ENCODE results near the gene RNPEP.
"Not testable (repeated sequence)": the region's sequence is repeated elsewhere in the genome, so short reads cannot be mapped to it uniquely, and the experiment has no call there.

RNPEP gene, protein sequence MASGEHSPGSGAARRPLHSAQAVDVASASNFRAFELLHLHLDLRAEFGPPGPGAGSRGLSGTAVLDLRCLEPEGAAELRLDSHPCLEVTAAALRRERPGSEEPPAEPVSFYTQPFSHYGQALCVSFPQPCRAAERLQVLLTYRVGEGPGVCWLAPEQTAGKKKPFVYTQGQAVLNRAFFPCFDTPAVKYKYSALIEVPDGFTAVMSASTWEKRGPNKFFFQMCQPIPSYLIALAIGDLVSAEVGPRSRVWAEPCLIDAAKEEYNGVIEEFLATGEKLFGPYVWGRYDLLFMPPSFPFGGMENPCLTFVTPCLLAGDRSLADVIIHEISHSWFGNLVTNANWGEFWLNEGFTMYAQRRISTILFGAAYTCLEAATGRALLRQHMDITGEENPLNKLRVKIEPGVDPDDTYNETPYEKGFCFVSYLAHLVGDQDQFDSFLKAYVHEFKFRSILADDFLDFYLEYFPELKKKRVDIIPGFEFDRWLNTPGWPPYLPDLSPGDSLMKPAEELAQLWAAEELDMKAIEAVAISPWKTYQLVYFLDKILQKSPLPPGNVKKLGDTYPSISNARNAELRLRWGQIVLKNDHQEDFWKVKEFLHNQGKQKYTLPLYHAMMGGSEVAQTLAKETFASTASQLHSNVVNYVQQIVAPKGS

GRCh38 chr1:201982623-201983379 lies at the start of gene RNPEP:
Gene RNPEP (plus strand): TSS chr1:201982648. CDS start chr1:201982667, 19 bp downstream.
- DNase-seq: no peak

DNA sequence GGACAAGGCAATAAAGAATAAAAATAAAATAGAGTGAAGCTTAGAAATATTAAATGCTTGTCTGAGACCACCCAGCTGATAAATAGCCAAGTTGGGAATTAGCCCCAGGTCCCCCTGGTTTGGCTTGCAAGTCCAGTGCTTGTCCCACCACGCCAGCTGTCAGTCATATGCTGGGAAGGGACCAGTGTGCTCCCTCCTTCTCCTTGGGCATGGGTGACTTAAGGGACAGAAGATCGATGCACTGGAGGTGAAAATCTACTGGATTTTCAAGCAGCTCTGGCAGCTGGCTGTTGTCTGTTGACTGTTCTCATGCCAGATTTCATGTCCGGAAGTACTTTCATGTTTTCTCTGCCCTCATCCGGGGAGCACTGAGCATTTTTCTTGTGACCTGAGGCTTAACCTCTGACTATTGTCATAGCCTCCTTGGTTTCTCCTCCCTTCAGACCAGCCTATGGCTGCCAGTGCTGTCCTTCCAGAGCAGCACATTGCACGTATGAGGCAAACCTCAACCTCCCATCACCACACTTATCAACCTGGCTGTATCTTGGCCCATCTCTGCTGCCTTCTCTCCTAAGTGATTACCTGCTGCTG lies 48.5 kb upstream of the RNPEP start:
- no peak for DNase-seq

DNA sequence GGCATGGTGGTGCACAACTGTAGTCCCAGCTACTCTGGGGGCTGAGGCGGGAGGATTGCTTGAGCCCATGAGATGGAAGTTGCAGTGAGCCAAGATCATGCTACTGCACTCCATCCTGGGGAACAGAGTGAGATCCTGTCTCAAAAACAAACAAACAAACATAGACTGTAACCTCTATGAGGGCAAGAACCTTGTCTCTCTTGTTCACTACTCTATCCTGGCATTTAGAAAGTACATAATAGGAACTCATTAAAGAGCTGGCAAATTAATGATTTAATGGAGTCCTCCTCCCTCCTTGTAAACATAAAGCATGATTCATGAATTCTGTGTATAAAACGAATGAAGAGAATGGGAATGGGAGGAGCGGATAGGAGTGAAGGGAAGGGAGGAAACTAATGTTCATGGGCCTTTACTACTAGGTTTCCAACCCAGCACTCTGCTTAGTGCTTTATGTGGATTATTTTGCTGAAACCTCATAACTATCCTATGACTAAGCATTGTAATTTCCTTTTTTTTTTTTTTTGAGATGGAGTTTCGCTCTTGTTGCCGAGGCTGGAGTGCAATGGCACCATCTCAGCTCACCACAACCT lies 44.7 kb upstream of the RNPEP start:
- no peak for DNase-seq

DNA sequence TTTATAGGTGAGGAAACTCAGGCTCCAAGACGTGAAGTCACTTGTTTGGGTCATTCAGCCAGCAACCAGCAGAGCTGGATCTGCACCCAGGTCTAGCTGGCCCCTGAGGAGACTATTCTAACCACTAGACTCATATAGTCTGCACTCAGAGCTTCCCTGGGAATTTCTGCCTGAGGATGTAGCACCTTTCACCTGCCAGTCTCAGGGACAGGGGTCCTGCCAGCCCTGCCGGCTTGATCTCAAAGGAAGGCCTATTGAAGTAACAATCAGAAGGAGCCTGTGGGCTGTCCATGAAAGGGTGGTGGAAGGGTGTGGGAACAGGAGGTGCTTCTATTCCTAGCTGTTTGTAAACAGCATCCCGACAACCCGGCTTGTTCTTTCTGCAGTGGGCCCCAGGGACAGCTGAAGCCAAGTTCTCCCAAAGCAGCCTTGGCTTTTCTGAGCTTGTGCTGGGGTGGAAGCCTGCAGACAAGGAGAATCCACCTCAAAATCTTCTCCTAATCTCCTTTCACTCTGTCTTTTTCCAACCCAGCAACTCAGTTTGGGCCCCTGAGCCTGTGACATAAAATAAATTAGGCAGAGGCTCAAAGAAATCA lies 43.9 kb upstream of the RNPEP start:
- DNase-seq: no peak

- no peak for DNase-seq
Observed at GRCh38 chr1:201939148-201939547, 43.3 kb upstream of the RNPEP start.

DNA sequence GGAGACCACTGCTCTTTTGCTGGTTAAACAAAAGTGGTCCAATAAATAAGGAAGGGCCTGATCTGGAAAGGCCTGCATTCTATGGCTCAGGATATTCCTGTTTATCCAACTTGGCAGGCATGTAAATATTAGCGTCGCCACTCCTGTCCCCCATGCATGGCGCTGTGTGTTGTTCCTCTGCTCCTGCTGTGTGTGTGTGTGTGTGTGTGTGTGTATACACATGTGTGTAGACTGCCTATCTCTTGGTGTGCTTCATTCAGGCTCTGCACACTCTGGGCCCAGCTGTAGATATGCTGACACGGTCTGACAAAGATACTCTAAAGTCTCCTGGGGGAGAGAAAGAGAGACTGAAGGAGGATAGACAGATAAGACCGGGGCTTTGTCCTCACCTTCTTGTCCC lies 42.9 kb upstream of the RNPEP start:
- DNase-seq: no peak

- not testable (repeated sequence) for DNase-seq
Observed at GRCh38 chr1:201940316-201940715, 42.1 kb upstream of the RNPEP start.

GRCh38 chr1:201941420-201942128 lies 40.9 kb upstream of the RNPEP start:
- no peak for DNase-seq

GRCh38 chr1:201942129-201942495 lies 40.3 kb upstream of the RNPEP start:
- no peak for DNase-seq

DNA sequence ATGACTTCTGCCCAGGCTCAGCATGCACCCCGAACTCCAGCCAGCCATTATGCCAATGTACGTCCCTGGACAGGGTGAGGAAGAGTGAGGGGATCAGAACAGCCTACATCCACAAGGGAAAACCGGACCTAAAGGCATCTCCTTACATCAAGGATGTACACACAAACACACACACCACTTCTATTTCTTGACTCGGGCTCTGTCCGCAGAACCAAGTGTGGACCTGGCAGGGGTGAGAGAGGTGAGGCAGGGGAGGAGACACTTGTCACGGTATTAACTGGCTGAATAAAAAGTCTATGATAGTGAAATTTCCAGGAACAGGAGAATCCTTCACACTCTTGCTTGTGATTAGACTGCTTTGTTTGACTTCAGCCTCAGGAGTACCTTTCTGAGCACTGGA lies 38.4 kb upstream of the RNPEP start:
- no peak for DNase-seq

DNA sequence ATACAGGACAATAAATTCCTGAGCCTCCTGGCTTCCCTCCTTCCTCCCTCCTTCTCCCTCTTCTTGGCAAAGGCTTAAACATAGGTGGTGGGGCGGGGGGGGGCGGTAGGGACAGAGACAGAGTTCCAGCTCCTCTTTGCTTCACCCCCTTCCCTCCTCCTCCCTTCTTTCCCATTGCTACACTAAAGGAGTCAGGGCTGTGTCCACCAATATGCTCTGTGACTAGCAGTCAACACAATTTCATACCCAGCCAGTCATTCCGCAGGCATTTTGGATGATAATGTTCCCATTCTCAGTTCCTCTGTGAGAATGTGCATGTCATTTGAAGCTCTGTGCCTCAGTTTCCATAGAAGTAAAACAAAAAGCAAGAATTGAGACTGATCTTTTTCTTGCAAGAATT lies 37.8 kb upstream of the RNPEP start:
- no peak for DNase-seq

GRCh38 chr1:201945157-201945556 lies 37.3 kb upstream of the RNPEP start:
- no peak for DNase-seq

GRCh38 chr1:201945863-201946223 lies 36.6 kb upstream of the RNPEP start:
- DNase-seq: no peak

GRCh38 chr1:201946224-201946908 lies 36.1 kb upstream of the RNPEP start, which contains the start of gene LMOD1:
Gene LMOD1 (minus strand): TSS chr1:201946548. CDS start chr1:201946340, 208 bp downstream.
- no peak for DNase-seq

DNA sequence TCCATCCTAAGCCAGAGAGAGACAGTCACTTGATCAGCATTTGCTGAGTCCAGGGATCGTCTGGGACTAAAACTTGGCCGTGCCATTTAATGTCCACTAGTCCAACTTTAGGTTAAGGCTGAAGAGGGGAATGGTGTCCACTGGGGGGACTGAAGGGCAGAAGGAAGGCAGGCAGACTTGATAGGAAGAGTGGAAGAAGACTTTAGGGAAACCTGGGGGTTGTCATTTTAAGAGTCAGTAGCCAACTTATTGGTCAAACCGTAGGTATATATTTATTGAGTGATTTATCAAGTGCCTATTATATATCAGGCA lies 34.8 kb upstream of the RNPEP start:
- DNase-seq: no peak

GRCh38 chr1:201949491-201949890 lies 33.0 kb upstream of the RNPEP start:
- no peak for DNase-seq

DNA sequence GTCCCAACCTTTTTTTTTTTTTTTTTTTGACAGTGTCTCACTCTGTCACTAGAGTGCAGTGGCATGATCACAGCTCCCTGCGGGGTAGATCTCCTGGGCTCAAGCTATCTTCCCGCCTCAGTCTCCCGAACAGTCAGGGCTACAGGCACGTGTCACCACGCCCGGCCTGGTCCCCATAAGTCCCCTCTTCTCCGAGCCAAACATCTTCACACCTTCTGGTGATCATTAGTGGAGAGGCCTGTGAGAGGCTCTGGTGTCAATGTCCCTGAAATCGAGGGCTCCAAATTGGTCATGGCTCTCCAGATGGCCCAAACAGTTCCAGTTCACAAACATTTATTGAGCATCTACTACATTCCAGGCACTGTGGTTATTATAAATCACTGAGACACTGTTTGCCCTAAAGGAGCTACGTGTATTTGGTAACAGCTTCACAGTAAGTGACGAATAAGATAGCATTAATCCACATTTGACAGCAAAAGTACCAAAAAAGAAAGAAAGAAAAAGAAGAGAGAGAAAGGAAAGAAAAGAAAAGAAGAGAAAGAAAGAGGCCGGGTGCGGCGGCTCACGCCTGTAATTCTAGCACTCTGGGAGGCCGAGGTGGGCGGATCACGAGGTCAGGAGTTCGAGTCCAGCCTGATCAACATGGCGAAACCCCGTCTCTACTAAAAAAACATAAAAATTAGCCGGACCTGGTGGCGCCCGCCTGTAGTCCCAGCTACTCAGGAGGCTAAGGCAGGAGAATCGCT lies 28.0 kb upstream of the RNPEP start:
- DNase-seq: no peak

GRCh38 chr1:201955009-201955728 lies 27.3 kb upstream of the RNPEP start, which contains the start of gene TIMM17A:
Gene TIMM17A (plus strand): TSS chr1:201955503. CDS start chr1:201955527, 24 bp downstream.
- peak; percentile 93 for DNase-seq

DNA sequence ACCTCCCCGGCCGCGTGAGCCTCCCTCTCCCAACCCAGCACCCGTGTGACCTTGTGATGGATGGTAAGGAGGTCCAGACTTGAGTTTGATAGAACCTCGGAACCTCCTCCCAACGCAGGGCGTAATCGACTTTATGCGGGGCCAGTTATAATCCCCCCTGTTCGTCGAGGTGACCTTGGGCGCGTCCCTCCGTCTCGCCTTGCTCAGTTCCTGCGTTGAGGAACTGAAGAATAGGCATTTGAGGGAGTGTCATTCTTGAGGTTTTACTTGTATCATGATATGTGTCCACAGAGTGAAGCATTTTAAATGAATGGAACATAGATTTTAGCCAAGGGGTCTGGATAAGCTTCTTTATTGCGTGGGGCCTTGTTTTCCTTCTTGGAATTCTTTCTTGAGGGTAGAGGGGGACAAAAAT lies 26.7 kb upstream of the RNPEP start:
- no peak for DNase-seq

- DNase-seq: no peak
Observed at GRCh38 chr1:201958348-201958747, 24.1 kb upstream of the RNPEP start.
